Measurements from ENCODE around the gene SCARB2.

SCARB2 gene

DNA sequence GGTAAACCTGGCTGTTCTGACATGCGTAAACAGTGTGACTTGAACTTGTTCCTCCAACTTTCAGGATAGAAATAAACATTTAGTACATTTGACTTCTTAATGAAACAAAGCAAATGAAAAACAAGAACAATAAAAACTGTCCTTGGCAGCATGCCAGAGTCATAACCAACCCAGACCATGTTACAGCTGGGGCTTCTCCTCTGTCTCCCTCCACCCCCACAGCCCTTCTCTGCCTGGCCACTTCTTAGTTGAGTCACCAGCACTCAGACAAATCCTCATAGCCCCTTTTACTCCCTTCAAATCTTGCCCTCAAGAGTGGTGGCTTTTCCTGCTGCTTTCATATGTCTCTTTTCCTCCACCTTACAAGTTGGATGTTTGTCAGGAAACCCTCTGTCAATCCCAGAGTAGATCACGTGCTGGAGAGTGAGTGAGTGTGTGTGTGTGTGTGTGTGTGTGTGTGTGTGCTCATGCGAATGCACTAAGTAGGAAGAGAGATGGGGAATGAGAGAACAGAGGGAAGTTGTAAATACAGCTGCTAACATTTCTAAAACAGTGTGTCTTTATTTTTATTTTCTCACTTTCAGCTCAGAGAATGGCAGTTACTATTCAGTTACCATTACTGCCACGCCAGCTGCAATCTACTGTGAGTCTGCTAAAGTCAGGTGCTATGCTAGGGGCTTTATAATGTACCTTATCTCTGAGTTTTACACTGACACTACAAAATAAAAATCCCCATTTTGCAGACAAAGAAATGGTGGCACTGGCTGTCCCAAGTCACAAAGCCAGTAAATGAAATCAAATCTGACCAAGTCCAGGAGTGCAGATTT lies 15.0 kb downstream of the SCARB2 start:
- DNase-seq (ENCODE audit: low read depth): no peak

DNA sequence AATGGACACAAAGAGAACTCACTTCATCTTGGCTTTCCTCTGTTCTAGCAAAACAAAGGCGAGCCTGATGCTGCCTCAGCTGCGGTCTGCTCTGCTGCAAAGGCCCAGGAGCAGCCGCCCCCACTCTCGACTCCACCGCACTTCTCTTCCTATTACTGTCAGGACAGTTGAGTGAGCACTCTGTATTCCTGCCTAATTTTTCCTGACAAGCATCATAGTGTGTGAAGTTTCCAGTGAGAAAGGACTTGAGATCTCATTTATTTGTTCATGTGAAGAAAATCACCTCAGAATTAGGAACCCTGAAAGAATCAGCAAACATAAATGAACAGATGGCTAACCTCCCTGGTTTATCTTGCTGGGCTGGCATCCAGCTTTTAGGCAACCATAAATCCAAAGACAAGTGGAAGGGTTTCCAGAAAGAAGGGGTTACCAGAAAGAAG lies 15.6 kb downstream of the SCARB2 start:
- DNase-seq (ENCODE audit: low read depth): no peak

DNA sequence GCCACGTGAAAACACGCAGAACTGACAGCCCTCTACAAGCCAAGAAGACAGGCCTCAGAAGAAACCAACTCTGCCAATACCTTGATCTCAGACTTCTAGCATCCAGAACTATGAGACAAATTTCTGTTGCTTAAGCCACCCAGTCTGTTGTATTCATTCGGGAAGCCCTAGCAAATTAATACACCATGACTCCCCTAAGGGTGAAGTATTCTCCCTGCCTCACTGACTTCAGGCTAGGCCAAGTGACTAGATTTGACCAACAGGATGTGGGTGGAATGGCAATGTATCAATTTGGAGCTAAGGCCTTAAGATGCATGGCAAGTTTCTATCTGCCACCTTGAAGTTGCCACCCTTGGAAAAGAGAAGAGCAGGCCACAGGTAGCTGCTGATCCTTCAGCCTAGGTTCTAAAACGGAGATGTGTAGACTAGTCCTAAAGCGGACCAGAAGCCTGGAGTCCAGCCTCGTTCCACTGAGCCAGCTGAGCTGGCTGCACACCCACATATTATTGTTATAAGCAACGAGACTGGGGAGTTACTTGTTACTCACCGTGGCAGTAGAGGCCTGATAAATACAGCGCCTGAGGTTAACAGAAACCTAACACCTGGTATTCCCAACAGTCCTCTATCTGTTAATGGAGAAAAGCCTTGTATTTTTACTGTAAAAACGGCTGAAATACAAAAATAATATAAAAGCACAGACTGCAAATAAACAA lies 16.4 kb downstream of the SCARB2 start:
- no peak for DNase-seq (ENCODE audit: low read depth)

DNA sequence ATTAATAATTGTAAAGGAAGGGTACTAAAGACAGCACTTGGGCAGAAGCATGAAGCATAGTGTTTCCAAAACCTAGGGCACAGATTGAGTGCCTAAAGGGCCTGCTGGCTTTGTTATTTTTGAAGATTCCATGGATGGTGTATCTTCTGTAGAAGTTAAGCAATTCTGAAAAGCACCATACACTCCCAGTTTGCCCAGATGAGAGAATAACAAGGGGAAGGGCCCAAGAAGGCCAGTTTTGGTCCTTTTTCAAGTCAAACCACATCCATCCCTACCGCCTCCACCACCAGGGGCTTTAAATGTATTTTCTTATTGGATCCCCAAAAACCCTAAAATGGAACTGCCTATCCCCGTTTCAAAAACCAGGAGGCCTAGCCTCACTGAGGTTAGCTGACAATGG lies 17.2 kb downstream of the SCARB2 start:
- DNase-seq (ENCODE audit: low read depth): no peak

DNA sequence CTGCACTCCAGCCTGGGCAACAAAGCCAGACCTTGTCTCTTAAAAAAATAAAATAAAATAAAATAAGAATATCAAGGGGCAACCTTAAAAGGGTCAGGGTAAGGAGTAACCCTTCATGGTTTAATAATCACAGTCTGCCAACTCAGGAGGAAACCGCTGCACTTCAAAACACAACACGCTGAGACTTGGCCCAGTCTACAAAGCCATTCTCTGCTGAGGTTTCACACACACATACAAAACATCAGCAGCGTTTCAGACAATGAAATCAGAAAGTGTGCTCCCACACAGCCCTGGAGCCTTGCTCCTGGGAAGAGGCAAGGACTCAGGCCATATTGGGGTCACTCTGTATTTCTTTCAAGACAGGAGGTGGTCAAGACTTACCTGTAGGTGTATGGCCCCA lies 18.3 kb downstream of the SCARB2 start:
- DNase-seq (ENCODE audit: low read depth): no peak

DNA sequence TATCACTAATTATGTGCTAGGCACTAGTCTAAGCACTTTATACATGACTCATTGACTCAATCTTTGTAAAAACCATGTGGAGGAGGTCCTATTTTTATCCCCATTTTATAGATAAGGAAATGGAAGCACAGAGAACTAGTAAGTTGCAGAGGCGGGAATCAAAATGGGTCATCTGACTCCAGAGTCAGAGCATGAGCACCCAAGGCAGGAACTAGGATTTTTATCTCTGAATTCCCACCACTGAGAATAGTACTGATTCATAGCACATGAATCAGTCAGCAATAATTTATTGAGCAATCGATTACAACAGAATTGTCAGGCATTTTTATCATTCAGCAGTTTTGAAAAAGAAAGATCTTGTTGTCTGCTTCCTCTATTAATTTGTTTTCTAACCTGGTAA lies 19.3 kb downstream of the SCARB2 start:
- DNase-seq (ENCODE audit: low read depth): no peak

DNA sequence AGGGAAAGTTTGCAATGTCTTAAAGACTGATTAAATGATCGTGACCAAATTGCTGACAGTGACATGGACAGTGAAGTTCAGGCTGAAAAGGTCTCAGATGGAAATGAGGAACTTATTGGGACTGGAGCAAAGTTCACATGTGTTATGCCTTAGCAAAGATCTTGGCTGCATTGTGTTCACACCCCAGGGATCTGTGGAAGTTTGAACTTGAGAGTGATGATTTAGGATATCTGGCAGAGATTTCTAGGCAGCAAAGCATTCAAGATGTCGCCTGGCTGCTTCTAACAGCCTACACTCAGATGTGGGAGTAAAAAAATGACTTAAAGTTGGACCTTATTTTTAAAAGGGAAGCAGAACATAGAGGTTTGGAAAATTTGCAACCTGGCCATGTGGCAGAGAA lies 21.4 kb downstream of the SCARB2 start:
- no peak for DNase-seq (ENCODE audit: low read depth)

DNA sequence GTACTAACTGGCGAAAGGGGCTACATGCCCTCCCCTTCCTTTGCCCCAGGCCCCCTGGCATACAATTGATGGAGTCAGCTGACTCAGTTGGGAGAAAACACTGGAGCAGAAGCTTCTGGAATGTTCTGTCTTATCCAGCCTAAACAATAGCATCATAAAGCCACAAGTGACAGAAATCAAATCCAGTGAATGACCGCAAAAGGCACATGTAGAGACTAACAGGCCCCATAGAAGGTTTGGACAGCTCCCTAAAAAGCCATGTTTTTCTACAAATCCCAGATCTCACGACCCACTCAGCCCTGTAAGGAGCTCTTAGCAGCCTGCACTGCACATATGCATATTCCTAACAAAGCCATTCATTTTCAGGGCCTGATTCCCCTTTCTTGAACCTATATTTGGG lies 25.1 kb downstream of the SCARB2 start:
- no peak for DNase-seq (ENCODE audit: low read depth)

DNA sequence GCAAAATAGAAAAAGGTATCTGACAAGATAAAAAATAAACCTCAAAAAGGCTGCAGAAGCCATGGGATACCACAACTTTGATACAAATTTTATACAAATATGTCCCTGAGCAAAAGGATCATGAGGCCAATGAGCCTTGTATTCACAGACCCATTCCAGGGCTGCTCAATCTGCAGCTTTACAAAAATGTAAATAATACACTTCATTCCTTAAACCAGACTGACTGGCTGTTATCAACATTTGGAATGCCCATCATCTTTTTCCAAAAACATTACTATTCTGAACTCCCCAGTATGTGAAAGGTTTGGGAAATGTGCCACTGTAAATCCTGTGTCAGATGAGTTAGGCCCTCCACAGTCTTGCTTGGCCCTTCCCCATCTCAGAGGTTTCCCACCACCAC lies 25.5 kb downstream of the SCARB2 start:
- DNase-seq (ENCODE audit: low read depth): no peak

DNA sequence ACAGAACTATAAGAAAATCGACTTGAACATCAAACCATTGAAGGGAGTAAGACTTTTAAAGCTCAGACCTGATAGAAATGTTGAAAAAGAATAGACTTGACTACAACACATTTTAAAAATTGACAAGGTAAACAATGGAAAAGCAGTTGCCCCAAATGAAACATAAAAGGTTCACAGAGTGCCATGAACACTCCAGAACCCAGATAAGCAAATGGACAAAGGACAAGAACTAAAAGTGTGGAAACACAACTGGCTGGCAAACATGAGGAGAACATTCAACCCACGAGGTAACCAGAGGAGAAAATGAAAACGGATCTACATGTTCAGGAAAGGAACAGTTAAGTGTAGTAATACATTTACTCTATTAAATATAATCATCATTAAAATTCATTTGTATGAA lies 26.5 kb downstream of the SCARB2 start:
- no peak for DNase-seq (ENCODE audit: low read depth)

DNA sequence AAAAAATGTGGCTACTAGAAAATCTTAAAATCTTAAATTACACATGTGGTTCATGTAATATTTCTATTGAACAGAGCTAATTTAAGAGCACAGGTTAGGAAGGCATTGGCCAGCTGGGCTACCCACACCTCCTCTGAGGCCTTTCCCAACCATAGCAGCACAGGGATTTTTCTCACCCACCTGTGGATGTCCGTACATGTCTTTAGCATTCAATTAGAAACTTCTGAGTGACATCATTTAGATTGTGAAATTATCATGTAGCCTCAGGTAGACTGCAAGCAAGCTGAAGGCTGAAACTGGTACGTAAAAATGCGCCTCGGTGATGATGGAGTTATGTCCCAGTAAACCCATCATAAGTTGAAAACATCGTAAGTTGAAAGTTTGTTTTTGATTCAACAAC lies 31.2 kb downstream of the SCARB2 start:
- no peak for DNase-seq (ENCODE audit: low read depth)

DNA sequence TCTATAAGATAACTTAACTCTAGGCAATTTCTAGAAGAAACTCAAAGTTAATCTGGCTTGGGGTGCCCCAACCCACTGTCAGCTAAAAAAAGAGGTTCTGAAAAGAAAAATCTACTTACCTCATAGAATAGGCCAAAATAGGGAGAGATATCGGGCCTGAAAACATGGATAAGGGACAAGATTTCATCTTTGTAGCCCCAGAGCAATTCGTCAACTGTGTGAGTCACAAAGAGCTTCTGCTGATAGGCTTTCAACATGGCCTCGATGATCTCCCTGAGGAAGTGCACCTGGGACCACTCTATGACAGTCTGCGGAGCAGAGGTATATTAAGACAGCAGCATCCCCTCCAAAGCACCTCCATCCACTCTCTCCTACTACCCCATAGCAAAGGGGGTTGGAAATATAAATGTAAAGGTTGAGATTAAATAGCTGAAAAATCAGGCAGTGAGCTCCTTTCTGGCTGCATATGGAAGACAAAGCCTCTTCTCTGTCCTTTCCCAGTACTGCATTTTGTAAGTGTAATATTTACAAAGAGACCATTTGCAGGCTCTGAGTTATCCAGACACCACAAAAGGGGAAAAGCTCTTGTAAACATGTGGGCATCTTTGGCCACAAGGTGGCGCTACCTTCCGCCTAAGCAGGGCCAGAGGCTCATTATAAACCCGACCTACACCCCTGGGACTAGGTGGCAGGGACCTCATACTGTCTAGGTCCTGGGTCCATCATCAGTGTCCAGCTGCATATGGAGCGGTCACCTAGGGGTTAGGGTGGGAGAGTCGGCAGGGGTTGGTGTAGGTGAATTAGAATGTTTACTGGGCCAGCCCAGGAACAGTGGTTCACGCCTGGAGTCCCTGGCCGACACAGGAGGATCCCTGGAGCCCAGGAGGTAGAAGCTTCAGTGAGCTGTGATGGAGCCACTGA lies 34.0 kb downstream of the SCARB2 start:
- peak; percentile 71 for DNase-seq (ENCODE audit: low read depth)

DNA sequence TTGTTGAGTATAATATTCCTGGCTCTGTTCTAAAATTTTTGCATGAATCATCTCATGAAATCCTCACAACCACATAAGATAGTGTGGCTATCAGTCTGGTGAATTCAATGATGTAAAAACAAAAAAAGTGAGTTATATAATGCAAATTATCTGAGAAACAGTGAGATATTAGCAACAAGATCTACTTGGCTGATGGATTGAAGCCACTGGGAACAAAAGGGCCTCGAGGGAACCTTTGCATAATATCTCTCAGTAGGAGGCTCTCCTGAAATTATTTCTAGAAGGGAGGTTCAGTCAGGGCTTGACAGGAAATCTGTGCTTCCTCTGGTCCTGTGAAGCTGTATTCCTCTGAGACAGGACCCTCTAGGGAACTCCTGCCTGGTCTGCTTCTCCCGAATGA lies 35.3 kb downstream of the SCARB2 start:
- no peak for DNase-seq (ENCODE audit: low read depth)

DNA sequence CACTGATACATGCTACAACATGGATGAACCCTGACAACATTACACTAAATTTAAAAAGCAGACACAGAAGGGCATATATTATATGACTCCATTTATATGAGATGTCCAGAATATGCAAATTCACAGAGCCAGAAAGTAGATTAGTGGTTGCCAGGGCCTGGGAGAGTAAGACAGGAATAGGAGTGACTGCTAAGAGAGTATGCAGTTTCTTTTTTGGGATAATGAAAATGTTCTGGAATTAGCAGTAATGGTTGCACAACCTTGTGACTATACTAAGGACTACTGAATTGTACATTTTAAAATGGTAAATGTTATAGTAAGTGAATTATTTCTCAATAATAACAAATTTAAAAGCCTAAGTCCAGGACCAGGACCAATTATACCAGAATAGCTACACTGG lies 35.9 kb downstream of the SCARB2 start:
- DNase-seq (ENCODE audit: low read depth): no peak

DNA sequence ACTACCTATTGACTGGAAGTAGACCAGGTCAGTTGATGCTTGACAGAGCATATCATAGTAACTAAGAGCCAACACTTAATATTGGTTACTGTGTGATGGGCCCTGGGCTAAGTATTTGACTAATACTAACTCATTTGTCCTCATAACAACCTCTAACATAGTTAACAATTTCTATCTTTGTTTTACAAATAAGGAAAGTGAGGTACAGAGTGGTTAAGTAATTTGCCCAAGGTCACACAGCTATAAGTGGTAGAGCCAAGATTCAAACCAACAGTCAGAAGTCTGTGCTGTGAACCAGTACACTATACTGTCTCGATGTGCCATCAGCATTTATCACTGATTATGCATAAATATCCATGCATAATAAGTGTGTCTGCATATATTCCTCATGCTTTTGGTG lies 38.3 kb downstream of the SCARB2 start:
- DNase-seq (ENCODE audit: low read depth): no peak

DNA sequence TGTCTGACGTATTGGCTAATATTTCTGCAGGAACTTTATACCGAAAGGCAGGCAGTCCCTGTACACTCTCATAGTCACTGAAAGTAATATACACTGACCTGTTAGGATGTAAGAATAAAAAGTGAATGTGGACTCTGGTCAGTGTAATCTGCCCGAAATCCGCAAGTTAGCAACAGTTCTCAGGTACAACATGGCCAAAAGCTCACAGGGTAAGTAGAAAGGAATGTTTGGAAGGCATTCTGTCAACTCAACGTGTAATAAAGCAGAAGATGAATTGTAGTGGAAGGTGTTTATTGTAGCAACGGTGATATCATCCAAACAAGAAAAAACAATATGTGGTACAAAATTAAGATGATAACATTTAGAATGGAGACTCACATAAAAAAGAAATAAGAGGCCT lies 39.4 kb downstream of the SCARB2 start:
- no peak for DNase-seq (ENCODE audit: low read depth)

DNA sequence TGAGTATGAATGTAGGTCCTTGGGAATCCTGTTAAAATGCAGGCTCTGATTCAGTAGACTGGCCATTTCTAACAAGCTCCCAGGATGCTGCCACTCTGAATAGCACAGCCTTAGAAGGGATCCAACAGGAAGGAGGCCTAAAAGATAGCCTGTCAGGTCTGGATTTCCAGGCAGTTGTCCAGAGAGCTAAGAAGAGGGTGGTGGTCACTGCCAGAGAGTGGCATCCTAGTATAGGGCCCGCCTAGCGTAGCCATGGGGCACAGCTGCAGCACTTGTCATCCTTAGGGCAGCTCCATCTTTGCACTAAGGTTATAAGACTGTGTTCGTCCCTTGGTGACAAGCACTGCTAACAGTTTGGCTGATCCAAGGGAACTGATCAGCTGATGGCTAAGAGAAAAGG lies 44.9 kb downstream of the SCARB2 start:
- no peak for DNase-seq (ENCODE audit: low read depth)

DNA sequence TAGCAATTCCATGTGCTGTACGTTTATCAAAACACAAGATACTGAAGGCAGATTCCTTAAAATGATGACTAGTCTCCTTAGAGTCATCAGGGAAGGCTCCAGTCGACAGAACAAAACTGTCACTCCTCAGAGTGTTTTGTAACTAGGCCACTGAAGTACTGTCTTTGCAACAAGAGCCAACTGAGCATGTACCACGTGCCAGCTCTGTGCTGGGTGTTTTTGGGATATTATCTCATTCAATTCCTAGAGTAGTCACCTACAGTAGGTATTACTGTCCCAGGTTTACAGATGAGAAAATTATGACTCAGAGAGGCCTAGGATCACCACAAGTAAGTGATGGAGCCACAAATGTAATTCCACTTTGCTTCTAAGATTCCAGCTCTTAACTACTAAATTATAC lies 47.1 kb downstream of the SCARB2 start:
- DNase-seq (ENCODE audit: low read depth): no peak

DNA sequence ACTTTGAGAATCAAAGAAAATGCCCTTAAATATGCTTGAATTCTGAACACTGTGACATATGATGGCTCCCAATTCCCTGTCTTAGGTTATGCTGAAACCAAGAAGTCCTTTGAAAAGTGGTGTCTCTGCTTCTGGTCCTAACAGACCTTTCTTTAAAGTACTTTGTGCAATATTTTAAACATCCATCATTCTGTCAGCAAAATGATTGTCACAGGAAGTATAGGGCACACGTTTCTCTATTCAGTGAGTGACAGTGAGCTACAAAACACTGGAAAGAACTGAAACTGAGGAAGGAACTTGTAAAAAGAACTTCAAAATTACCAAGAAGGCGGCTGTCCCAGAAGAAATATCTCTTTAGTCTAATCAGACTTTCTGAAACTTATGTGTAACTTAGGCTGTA lies 53.3 kb downstream of the SCARB2 start:
- no peak for DNase-seq (ENCODE audit: low read depth)

DNA sequence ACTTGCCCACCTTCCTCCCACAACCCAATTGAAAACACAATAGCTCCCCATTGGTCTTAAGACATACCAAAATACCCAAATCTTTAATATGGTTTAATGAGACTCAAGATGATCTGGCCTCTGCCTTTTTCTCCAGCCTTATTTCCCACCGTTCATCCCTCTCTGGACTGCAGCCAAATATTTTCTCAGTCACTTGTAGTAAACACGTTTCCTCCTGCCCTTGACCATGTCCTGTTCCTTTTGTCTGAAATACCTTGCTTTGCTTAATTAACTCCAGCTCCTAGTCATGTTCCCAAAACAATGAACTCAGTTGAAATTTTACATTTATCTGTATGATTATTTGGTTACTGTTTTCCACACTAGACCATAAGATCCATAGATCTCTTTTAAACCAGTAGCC lies 57.0 kb downstream of the SCARB2 start:
- no peak for DNase-seq (ENCODE audit: low read depth)

DNA sequence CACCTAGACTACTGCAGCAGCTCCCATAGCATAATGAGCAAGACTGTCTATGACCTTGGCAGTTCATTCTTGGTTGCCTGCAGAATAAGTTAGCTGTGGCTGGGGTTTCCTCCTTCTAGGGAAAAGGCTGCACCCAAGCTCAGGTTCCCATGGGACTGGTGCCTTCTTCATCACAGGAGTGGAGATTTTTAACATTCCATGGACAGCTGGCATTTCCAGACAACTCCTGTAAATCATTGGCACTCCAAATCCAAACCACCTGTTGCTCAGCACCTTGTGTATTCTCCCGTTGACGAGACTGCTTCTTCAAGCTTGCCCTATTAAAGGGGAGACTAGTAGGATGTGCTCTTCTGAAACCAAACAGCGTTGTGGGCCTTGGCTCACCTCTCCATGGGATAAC lies 57.6 kb downstream of the SCARB2 start:
- no peak for DNase-seq (ENCODE audit: low read depth)

DNA sequence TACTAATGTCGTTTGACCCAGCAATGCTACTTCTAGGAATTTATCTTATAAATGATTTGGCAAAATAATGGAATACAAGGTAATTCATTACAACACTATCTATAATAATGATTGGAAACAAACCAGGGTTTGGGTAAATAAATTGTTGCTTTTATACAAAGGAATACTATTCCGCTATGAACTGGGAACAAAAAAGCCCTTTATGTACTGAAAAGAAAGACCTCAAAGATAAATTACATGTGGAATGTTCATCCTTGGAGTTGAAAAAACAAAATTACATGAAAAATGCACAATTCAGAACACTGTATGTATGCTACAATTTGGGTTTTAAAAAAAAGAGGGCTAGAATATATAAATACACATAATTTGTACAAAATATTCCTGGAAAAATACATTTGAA lies 60.3 kb downstream of the SCARB2 start:
- no peak for DNase-seq (ENCODE audit: low read depth)

Data from T follicular helper cell (primary cell).